Neural progenitor cell (in vitro differentiated cells): ENCODE results near the gene R3HDM2.

Experiments
- CTCF ChIP-seq: fragments of 200-600 bp; sonication (generic); IDR thresholded peaks from 2 replicates; pipeline ENCODE4 v1.5.1; 2017; ENCODE audit warnings: antibody characterized with exemption, mild to moderate bottlenecking
- EZH2 ChIP-seq: fragments of 200-600 bp; sonication (generic); IDR thresholded peaks from 2 replicates; pipeline ENCODE4 v1.6.1; 2017; ENCODE audit warnings: antibody characterized with exemption, mild to moderate bottlenecking, moderate library complexity
- EZH2phosphoT487 ChIP-seq: fragments of 200-600 bp; sonication (generic); IDR thresholded peaks from 2 replicates; pipeline ENCODE4 v1.6.1; 2017; ENCODE audit warnings: antibody characterized with exemption

DNA sequence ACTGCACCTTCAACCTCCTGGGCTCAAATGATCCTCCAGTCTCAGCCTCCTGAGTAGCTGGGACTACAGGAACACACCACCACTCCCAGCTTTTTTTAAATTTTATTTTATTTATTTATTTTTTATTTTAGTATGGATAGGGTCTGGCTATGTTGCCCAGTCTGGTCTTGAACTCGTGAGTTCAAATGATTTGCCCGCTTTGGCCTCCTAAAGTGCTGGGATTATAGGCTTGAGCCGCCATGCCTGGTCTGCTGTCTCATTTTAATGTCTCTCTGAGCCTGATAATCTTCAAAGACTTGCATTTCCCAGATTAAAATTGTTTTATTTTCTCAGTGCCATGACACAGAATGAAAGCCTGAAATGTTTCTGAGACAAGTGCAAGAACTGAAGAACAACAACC lies 2.5 kb upstream of the R3HDM2 start:
- TF ChIP-seq CTCF (no peak), EZH2phosphoT487 (no peak), EZH2 (no peak)
